Erythroblast (primary cell): Measurements from ENCODE around the gene SPTLC2.

ENCODE experiments used
- GATA1 ChIP-seq: IDR thresholded peaks from 2 replicates; pipeline ENCODE4 v1.6.1; 2011; ENCODE audit warnings: low read depth, mild to moderate bottlenecking, control low read depth, low read length, moderate library complexity
- POLR2A ChIP-seq: IDR thresholded peaks from 2 replicates; pipeline ENCODE4 v1.6.1; 2011; ENCODE audit warnings: mild to moderate bottlenecking, low read length

DNA sequence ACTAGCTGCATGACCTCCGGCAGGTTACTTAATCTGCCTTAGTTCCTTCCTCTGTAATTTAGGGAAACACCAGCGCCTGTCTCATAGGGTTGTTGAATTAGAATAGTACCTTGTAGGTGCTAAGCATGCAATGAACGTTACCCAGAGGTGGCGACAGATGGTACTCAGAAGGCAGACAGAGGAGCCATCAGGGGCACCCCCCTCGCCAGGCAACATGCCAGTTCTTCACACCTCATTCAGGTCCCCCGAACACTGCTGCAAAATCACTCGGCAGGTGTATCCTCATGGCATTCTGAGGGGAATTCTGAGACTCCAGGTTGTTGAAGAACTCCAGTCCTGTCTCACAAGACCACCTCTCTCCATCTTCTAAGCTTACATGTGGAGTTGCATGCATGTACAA lies 127.9 kb downstream of the SPTLC2 start:
- TF ChIP-seq POLR2A: no peak
- TF ChIP-seq GATA1: no peak
